ENCODE data around the gene ACTL10. TPM values are rescaled to one million over a fixed set of nuclear protein-coding genes. Genes with fewer than 3 reads are reported as not detected.

ACTL10 gene
- total and polyA plus RNA-seq, 2 of the 13 experiments (the other 11 are each of a cell fraction or from before 2014, with no cell fraction given), result not detected

GRCh38 chr20:33663161-33664084 lies 3.3 kb upstream of the ACTL10 start (continued):
- TF ChIP-seq NONO (IDR thresholded peaks at IDR 0.05) (no peak), NONO (CRISPR knock-in tag; conservative IDR thresholded peaks at IDR 0.05) (peak; percentile 99), IKZF5 (CRISPR knock-in tag; IDR thresholded peaks at IDR 0.05) (peak; percentile 87), NPAS2 (CRISPR knock-in tag; IDR thresholded peaks at IDR 0.05; ENCODE audit: borderline replicate concordance) (0 out of 2 replicates have a peak, but pooled peaks have one; percentile 75), ZNF468 (CRISPR knock-in tag; IDR thresholded peaks at IDR 0.05) (peak; percentile 72; the same call in 1 of the 2 replicates), JARID2 (CRISPR knock-in tag; IDR thresholded peaks at IDR 0.05; ENCODE audit: insufficient replicate concordance) (peak; percentile 82), FOSL1 (CRISPR knock-in tag; IDR thresholded peaks at IDR 0.05; ENCODE audit: borderline replicate concordance) (no peak), FOXK2 (IDR thresholded peaks at IDR 0.05) (no peak), ZNF280D (CRISPR knock-in tag; IDR thresholded peaks at IDR 0.05) (no peak), ZNF580 (CRISPR knock-in tag; IDR thresholded peaks at IDR 0.05; ENCODE audit: borderline replicate concordance, low read depth) (peak; percentile 96), ZNF629 (CRISPR knock-in tag; conservative IDR thresholded peaks at IDR 0.05) (peak; percentile 5; the same call in 1 of the 2 replicates), REST (IDR thresholded peaks at IDR 0.05; ENCODE audit: borderline replicate concordance in 1 of 2, low read depth in 1 of 2, low read length in 2 of 2) (peak in 1 of 2 experiments; percentile 21; a peak in 1 of 4 replicates), SRSF9 (IDR thresholded peaks at IDR 0.05; ENCODE audit: borderline replicate concordance, insufficient read depth, low read depth, low read length, poor library complexity, severe bottlenecking) (no peak), FOXK1 (CRISPR knock-in tag; IDR thresholded peaks at IDR 0.05; ENCODE audit: borderline replicate concordance, low read depth) (no peak), ARID3A (IDR thresholded peaks at IDR 0.05; ENCODE audit: low read depth, low read length) (no peak)
